Fibroblast of gingiva (primary cell): ENCODE measurements around the gene FHL3.

Experiments used
- DNase-seq: peaks from one replicate; pipeline ENCODE4 v3.0.0-alpha.2; 2011; ENCODE audit warnings: low read depth

Gene FHL3

GRCh38 chr1:38012363-38013226, 7.3 kb upstream of the FHL3 start, which contains the start of gene UTP11:
UTP11 (plus strand) TSS chr1:38012734; CDS start chr1:38012803, 69 bp downstream.
- DNase-seq: peak; percentile 99

GRCh38 chr1:38009841-38010180, 4.5 kb upstream of the FHL3 start:
- no peak for DNase-seq

GRCh38 chr1:38009088-38009840, 4.0 kb upstream of the FHL3 start:
- DNase-seq: no peak

- DNase-seq: no peak
Measured at GRCh38 chr1:38006008-38006828, 904 bp upstream of the FHL3 start.

- DNase-seq: no peak
Measured at GRCh38 chr1:38004284-38005108, 818 bp downstream of the FHL3 start.

GRCh38 chr1:38003261-38004250, 1.8 kb downstream of the FHL3 start:
- DNase-seq: peak; percentile 40

GRCh38 chr1:38000529-38001455, 4.5 kb downstream of the FHL3 start:
- DNase-seq: peak; percentile 63

- DNase-seq: no peak
Measured at GRCh38 chr1:38000233-38000528, 5.1 kb downstream of the FHL3 start.

- peak; percentile 26 for DNase-seq
Measured at GRCh38 chr1:37999430-38000232, 5.7 kb downstream of the FHL3 start.

- no peak for DNase-seq
Measured at GRCh38 chr1:37998913-37999429, 6.3 kb downstream of the FHL3 start.

GRCh38 chr1:37998089-37998808, 7.1 kb downstream of the FHL3 start:
- no peak for DNase-seq

GRCh38 chr1:37997256-37998088, 7.8 kb downstream of the FHL3 start:
- DNase-seq: no peak

GRCh38 chr1:37995751-37996345, 9.5 kb downstream of the FHL3 start:
- DNase-seq: peak; percentile 95

GRCh38 chr1:37994886-37995566, 10.3 kb downstream of the FHL3 start:
- DNase-seq: no peak

GRCh38 chr1:37989361-37989930, 15.9 kb downstream of the FHL3 start:
- DNase-seq: peak; percentile 11
